ENCODE measurements around the gene SLC6A2. TPM values are rescaled to one million over a fixed set of nuclear protein-coding genes. Genes with fewer than 3 reads are reported as not detected.

Gene SLC6A2
- total RNA-seq, 3 donors from 2014 or later (not counting 1 experiment from before 2014, with no cell fraction given) = not detected

- Mint-ChIP-seq H3K27ac (no peak overlapping the region), H3K4me3 (no peak overlapping the region), H3K4me1 (no peaks in the 10 kb centered on the region), H3K9me3 (no peaks in the 10 kb centered on the region), H3K27me3 (ENCODE audit: low read depth in 2 of 2) (peaks cover 7 to 8% of the 10 kb centered on the region in 2 donors), H3K36me3 (no peaks in the 10 kb centered on the region)
- H3K27me3 ChIP-seq (ENCODE audit: control insufficient read depth, insufficient read depth, low read length) = no peaks in the 10 kb centered on the region
- no peaks in the 10 kb centered on the region for H3K36me3 ChIP-seq (ENCODE audit: control insufficient read depth, insufficient read depth, low read length)
- H3K27ac ChIP-seq (ENCODE audit: low read length) = no peak overlapping the region
- intact Hi-C loops (cut with micrococcal nuclease) = no loop called here
- 77% methylated on average over 11 of the region's 11 CpGs for WGBS (ENCODE audit: insufficient coverage)
- H3K9me3 ChIP-seq (ENCODE audit: control insufficient read depth, insufficient read depth, low read length) = no peaks in the 10 kb centered on the region
- no peak for TF ChIP-seq CTCF (IDR thresholded peaks at IDR 0.05)
- ATAC-seq = no peak
- no peak for DNase-seq
- no peak overlapping the region for H3K4me3 ChIP-seq (ENCODE audit: low read length)
- H3K4me1 ChIP-seq (ENCODE audit: control insufficient read depth, insufficient read depth, low read length) = no peaks in the 10 kb centered on the region
These were observed 12.4 kb upstream of the SLC6A2 start for GRCh38 chr16:55643161-55643970.

GRCh38 chr16:55645986-55646385 is 9.8 kb upstream of the SLC6A2 start:
- Mint-ChIP-seq H3K4me3 (no peak overlapping the region), H3K4me1 (no peaks in the 10 kb centered on the region), H3K27ac (no peak overlapping the region), H3K9me3 (no peaks in the 10 kb centered on the region), H3K27me3 (ENCODE audit: low read depth in 2 of 2) (peaks cover 7 to 17% of the 10 kb centered on the region in 2 donors), H3K36me3 (no peaks in the 10 kb centered on the region)
- DNase-seq (no peak), ATAC-seq (no peak)
- no peaks in the 10 kb centered on the region for H3K9me3 ChIP-seq (ENCODE audit: control insufficient read depth, insufficient read depth, low read length)
- H3K4me1 ChIP-seq (ENCODE audit: control insufficient read depth, insufficient read depth, low read length) = no peaks in the 10 kb centered on the region
- TF ChIP-seq CTCF (IDR thresholded peaks at IDR 0.05) = no peak
- no peaks in the 10 kb centered on the region for H3K27me3 ChIP-seq (ENCODE audit: control insufficient read depth, insufficient read depth, low read length)
- intact Hi-C loops (cut with micrococcal nuclease) = no loop called here
- no peak overlapping the region for H3K4me3 ChIP-seq (ENCODE audit: low read length)
- H3K27ac ChIP-seq (ENCODE audit: low read length) = no peak overlapping the region
- no peaks in the 10 kb centered on the region for H3K36me3 ChIP-seq (ENCODE audit: control insufficient read depth, insufficient read depth, low read length)
- 77% methylated on average over 4 of the region's 4 CpGs for WGBS (ENCODE audit: insufficient coverage)

GRCh38 chr16:55647343-55647742 is 8.4 kb upstream of the SLC6A2 start:
- no peak overlapping the region for H3K4me3 ChIP-seq (ENCODE audit: low read length)
- no peak overlapping the region for H3K27ac Mint-ChIP-seq
- no peak for TF ChIP-seq CTCF (IDR thresholded peaks at IDR 0.05)
- no peaks in the 10 kb centered on the region for H3K4me1 Mint-ChIP-seq
- H3K4me3 Mint-ChIP-seq = no peak overlapping the region
- no peaks in the 10 kb centered on the region for H3K27me3 ChIP-seq (ENCODE audit: control insufficient read depth, insufficient read depth, low read length)
- no peak for ATAC-seq
- no peaks in the 10 kb centered on the region for H3K36me3 Mint-ChIP-seq
- H3K27ac ChIP-seq (ENCODE audit: low read length) = no peak overlapping the region
- H3K4me1 ChIP-seq (ENCODE audit: control insufficient read depth, insufficient read depth, low read length) = no peaks in the 10 kb centered on the region
- no peaks in the 10 kb centered on the region for H3K9me3 ChIP-seq (ENCODE audit: control insufficient read depth, insufficient read depth, low read length)
- peaks cover 10 to 22% of the 10 kb centered on the region in 2 donors for H3K27me3 Mint-ChIP-seq (ENCODE audit: low read depth in 2 of 2)
- 88% methylated on average over 4 of the region's 4 CpGs for WGBS (ENCODE audit: insufficient coverage)
- no peak for DNase-seq
- H3K9me3 Mint-ChIP-seq = no peaks in the 10 kb centered on the region
- intact Hi-C loops (cut with micrococcal nuclease) = no loop called here
- H3K36me3 ChIP-seq (ENCODE audit: control insufficient read depth, insufficient read depth, low read length) = no peaks in the 10 kb centered on the region

GRCh38 chr16:55647798-55648197 is 8.0 kb upstream of the SLC6A2 start:
- H3K4me1 Mint-ChIP-seq = no peaks in the 10 kb centered on the region
- H3K36me3 Mint-ChIP-seq = no peaks in the 10 kb centered on the region
- no peaks in the 10 kb centered on the region for H3K9me3 Mint-ChIP-seq
- ATAC-seq = no peak
- H3K4me1 ChIP-seq (ENCODE audit: control insufficient read depth, insufficient read depth, low read length) = no peaks in the 10 kb centered on the region
- H3K4me3 ChIP-seq (ENCODE audit: low read length) = no peak overlapping the region
- H3K9me3 ChIP-seq (ENCODE audit: control insufficient read depth, insufficient read depth, low read length) = no peaks in the 10 kb centered on the region
- H3K27me3 ChIP-seq (ENCODE audit: control insufficient read depth, insufficient read depth, low read length) = no peaks in the 10 kb centered on the region
- no peaks in the 10 kb centered on the region for H3K36me3 ChIP-seq (ENCODE audit: control insufficient read depth, insufficient read depth, low read length)
- H3K4me3 Mint-ChIP-seq = no peak overlapping the region
- DNase-seq = no peak
- H3K27ac Mint-ChIP-seq = no peak overlapping the region
- H3K27me3 Mint-ChIP-seq (ENCODE audit: low read depth in 2 of 2) = peaks cover 10 to 22% of the 10 kb centered on the region in 2 donors
- no peak overlapping the region for H3K27ac ChIP-seq (ENCODE audit: low read length)
- TF ChIP-seq CTCF (IDR thresholded peaks at IDR 0.05) = no peak
- intact Hi-C loops (cut with micrococcal nuclease) = no loop called here
